GM18502 (cell line): ENCODE results near the gene ZNF92.
"Not testable (repeated sequence)": the region's sequence is repeated elsewhere in the genome, so short reads cannot be mapped to it uniquely, and the experiment has no call there.

Source experiments
- ATAC-seq: cut with Tn5 transposase; IDR thresholded peaks from one replicate; pipeline ENCODE4 v1.9.1; 2021; ENCODE audit warnings: mild to moderate bottlenecking; ENCODE audit not compliant: unreplicated experiment, poor library complexity

Gene ZNF92

GRCh38 chr7:65422670-65423069, 49.0 kb downstream of the ZNF92 start:
- ATAC-seq: no peak

DNA sequence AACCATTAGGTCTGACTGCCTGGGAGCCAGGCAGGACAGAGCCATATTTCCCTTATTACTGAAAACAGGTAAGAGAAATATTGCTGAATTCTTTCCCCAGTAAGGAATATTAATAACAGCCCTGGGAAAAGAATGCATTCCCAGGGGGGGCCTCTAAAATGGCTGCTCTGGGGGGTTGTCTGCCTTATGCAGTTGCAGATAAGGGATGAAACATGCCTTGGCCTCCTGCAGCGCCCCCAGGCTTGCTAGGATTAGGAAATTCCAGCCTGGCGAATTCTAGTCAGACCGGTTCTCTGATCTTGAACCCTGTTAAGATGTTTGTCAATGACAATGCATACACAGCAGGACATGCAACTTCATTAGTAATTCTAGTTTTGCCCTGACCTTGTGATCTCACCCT, 49.6 kb downstream of the ZNF92 start:
- not testable (repeated sequence) for ATAC-seq

DNA sequence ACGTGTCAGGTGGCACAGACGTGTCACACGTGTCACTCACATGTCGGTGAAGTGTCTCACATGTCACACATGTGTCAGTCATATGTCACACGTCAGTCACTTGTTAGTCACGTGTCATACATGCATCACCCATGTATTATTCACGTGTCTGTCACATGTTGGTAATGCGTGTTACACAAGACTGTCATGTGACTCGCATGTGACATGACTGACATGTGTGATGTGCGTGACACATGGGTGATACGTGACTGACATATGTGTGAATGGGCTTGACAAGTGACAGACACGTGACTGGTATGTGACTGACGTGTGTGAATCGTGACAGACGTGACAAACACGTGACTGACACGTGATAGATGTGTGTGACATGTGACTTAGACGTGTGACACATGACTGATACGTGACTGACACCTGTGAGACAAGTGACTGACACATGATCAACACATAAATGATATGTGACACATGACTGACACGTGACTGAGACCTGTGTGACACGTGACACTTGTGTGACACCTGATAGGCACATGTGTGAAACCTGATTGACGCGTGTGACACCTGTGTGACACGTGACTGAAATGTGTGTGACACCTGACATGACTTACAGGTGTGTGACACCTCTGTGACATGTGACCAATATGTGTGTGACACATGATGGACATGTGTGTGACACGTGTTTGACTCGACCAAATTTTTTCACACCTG, 56.1 kb downstream of the ZNF92 start:
- ATAC-seq: no peak

DNA sequence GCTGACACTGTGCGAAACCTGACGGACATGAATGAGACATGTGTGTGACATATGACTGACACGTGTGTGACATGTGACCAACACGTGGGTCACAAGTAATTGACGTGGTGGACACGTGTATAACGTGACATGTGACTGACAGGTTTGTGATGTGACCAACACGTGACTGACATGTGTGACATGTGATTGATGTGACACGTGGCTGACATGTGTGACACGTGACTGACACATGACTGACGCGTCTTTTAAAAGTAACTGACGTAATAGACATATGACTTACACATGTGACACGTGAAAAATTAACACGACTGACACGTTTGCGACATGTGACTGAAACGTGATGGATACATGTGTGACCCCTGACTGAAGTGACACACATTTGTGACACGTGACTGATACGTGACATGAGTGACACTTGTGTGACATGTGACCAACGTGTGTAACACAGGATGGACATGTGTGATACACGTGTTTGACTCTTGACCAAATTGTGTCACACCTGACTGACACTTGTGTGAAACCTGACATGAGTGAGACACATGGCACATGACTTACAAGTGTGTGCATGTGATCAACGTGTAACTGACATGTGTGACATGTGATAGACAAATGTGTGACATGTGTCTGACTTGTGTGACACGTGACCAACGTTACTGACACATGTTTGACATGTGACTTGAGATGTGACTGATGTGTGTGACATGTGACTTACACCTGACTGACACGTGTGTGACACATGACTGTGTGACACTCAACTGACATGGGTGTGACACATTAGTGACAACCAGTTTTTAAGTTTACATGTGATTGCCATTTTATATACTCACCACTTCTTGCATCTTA, 56.9 kb downstream of the ZNF92 start:
- ATAC-seq: no peak

GRCh38 chr7:65434307-65434706, 60.7 kb downstream of the ZNF92 start:
- ATAC-seq: no peak

DNA sequence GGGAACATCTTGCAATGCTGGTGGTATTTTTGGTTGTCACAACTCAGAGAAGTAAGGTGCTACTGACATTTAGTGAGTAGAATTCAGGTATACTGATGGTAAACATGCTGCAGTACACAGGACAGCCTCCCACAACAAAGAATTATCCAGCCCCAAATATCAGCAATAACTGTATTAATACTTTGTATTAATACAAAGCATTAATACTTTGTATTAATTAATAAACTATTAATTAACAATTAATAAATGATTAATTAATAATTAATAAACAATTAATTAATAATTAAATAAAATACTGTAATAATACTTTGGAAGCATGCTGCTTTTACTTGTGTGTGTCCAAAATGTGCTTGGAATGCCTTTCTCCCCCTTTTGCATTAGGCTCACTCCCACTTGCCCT, 62.5 kb downstream of the ZNF92 start:
- no peak for ATAC-seq

DNA sequence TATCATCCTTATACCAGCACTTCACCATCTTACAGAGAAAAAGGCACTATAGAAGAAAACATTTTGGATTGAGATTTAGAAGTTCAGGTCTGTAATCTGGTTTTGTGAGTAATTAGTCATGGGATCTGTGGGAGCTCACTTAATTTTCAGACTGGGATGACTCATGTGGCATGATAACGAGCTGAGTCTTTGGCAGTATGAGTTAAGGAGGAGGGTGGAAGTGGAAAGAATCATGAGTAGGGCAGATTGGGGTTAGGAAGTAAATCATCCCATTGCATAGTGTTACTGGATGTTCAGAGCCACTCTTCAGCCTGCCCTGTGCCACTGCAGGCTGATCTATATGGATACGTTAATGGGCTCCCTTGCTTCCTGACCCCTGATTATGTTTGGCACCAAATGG, 64.9 kb downstream of the ZNF92 start:
- no peak for ATAC-seq

DNA sequence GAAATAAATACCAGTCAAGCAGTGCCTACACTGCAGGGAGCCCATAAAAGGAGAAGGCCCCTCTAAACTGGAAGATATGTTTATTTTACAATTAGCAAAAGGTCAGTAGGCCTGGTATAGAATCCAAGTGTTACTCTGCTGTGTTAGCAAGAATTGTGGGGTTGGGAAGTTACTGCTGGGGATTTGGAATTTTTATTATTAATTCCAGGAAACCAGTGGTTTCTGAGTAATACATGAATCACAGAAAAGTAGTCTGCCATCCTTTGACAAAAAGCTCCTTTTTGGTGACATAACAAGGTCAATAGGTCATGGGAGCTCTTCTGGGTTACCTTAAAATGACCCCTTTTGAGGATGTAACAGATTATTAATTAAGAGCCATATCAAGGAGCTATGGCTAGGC, 67.4 kb downstream of the ZNF92 start:
- no peak for ATAC-seq

DNA sequence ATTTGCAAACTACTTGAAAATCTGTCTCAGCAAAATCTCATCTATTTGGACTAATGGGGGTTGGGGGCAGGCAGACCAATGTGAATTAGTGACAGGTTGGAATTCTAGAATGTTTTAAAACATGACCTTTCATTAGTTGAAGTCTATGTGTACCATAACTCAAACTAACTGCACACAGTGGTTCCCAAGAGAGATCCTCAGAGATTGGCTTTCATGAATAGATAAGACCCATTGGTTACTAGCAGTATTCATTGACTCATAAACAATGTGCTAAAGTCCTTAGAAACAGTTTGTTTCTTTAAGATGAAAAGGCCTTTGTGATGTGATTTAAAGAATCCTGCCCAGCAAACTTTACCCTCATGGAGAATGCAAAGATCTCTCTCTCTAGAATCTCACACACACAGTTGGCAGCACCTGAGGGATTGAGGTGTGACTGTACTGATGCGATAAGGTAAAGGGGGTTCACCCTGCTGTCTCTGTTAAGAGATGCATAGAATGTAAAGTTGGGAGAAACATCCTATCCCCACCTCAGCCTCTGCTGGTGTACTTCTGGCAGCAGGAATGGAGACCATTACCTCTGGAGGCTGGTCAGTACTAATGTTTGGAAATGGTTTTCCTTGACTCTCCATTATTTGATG, 70.7 kb downstream of the ZNF92 start:
- ATAC-seq: no peak

GRCh38 chr7:65444899-65445823, 71.5 kb downstream of the ZNF92 start:
- no peak for ATAC-seq

DNA sequence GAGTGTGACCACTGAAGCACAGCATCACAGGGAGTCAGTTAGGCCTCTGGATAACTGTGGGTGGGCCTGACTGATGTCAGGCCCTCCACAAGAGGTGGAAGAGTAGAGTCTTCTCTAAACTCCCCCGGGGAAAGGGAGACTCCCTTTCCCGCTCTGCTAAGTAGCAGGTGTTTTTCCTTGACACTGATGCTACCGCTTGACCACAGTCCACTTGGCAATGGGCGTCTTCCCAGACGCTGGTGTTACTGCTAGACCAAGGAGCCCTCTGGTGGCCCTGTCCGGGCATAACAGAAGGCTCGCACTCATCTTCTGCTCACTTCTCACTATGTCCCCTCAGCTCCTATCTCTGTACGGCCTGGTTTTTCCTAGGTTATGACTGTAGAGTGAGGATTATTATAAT, 73.4 kb downstream of the ZNF92 start:
- ATAC-seq: not testable (repeated sequence)

- ATAC-seq: no peak
These were observed 75.3 kb downstream of the ZNF92 start for GRCh38 chr7:65448816-65449504.

- ATAC-seq: no peak
These were observed 75.8 kb downstream of the ZNF92 start for GRCh38 chr7:65449505-65449852.
